ENCODE data around the gene KLRC4.

DNA sequence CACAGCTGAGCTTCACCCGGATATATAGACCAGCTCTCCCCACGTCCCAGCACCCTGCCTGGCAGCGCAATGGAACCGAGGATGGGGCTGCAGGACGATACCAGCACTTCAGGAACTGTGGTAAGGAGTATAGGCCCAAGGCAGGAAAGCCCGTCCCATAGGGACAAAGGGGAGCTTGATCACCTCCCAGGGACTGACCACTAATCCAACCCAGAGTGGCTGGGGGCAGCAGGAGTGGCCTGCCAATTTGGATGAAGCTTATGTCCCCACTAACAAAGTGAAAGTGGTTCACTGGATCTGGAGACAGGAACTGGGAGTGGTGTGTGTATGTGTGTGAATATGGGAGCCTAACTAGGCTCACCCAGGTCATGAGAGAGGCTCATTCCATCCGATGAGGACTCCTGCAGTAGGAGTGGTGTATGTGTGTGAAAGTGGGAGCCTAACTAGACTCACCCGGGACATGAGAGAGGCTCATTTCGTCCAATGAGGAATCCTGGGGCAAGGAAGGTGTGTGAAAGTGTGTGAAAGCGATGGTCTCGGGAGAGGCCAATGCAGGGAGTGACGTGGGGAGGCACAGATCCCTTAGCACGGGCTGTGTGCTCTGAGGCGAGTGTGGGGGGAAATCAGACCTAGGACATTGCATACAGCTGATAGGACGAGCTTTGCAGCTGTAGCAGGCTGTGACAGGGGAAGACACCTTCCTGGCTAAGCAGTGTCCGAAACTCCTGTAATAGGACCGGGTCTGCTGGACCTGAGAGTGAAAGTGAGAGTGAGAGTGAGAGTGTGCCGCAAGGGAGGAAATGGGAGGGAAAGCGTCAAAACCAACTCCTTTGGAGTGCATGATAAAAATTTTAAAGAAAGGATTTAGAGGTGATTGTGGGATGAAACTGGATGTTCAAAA lies 45.4 kb downstream of the KLRC4 start:
- TF ChIP-seq, protein P1, sequence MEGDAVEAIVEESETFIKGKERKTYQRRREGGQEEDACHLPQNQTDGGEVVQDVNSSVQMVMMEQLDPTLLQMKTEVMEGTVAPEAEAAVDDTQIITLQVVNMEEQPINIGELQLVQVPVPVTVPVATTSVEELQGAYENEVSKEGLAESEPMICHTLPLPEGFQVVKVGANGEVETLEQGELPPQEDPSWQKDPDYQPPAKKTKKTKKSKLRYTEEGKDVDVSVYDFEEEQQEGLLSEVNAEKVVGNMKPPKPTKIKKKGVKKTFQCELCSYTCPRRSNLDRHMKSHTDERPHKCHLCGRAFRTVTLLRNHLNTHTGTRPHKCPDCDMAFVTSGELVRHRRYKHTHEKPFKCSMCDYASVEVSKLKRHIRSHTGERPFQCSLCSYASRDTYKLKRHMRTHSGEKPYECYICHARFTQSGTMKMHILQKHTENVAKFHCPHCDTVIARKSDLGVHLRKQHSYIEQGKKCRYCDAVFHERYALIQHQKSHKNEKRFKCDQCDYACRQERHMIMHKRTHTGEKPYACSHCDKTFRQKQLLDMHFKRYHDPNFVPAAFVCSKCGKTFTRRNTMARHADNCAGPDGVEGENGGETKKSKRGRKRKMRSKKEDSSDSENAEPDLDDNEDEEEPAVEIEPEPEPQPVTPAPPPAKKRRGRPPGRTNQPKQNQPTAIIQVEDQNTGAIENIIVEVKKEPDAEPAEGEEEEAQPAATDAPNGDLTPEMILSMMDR (IDR thresholded peaks at IDR 0.05; ENCODE audit: low read depth, low read length): no peak
- TF ChIP-seq EZH2phosphoT487 (IDR thresholded peaks at IDR 0.05; ENCODE audit: low read depth): no peak

Data from OCI-LY3 (cell line).